Prostate gland (tissue), 2 donors: ENCODE data around the gene ZNF516. TPM values are rescaled to one million over a fixed set of nuclear protein-coding genes. Genes with fewer than 3 reads are reported as not detected.

Experiments
- DNase-seq: peaks from one replicate; pipeline ENCODE4 v3.0.0-alpha.2; 2019; ENCODE audit warnings: low spot score
- H3K27ac ChIP-seq, 2 donors: fragments of 200-600 bp; sonication (generic); 2 replicates each; pipeline ENCODE4 v1.5.1; 2017 to 2019
- H3K27me3 ChIP-seq: fragments of 200-600 bp; sonication (generic); replicated peaks from 2 replicates; pipeline ENCODE4 v1.5.1; 2019; ENCODE audit not compliant: insufficient read depth
- H3K36me3 ChIP-seq, 2 donors: fragments of 200-600 bp; sonication (generic); 1 replicate in 1 of 2; 2 replicates in 1 of 2; pipeline versions ENCODE4 v1.5.1 to v1.8.1; 2017 to 2019
- H3K4me1 ChIP-seq: fragments of 200-600 bp; sonication (generic); replicated peaks from 2 replicates; pipeline ENCODE4 v1.5.1; 2019
- H3K4me3 ChIP-seq, 2 donors: fragments of 200-600 bp; sonication (generic); 2 replicates each; pipeline ENCODE4 v1.5.1; 2017 to 2019
- H3K9me3 ChIP-seq: fragments of 200-600 bp; sonication (generic); 2 replicates; pipeline ENCODE4 v1.5.1; 2017
- CTCF ChIP-seq, 4 experiments: fragments of 200-600 bp in 2 of 4; fragments of 450-650 bp in 2 of 4; sonication (generic) in 2 of 4; IDR thresholded peaks; 1 replicate in 3 of 4; 2 replicates in 1 of 4; pipeline ENCODE4 v1.5.1; 2016 to 2019; ENCODE audit warnings: antibody characterized with exemption in 4 of 4, mild to moderate bottlenecking in 2 of 4, moderate library complexity in 2 of 4
- POLR2A ChIP-seq: fragments of 450-650 bp; IDR thresholded peaks from one replicate; pipeline ENCODE4 v1.6.1; 2016; ENCODE audit warnings: antibody characterized with exemption, mild to moderate bottlenecking
- POLR2AphosphoS5 ChIP-seq: sonication (generic); formaldehyde crosslinking; IDR thresholded peaks from one replicate; pipeline ENCODE4 v1.6.1; 2017; ENCODE audit warnings: antibody characterized with exemption
- WGBS: methylation state at CpG from one replicate; pipeline ENCODE4 v1.1.5; 2018; 5-methylcytosine and 5-hydroxymethylcytosine counted together
- intact Hi-C: fragments of 100-400 bp; cut with DNase I; formaldehyde crosslinking; loops from one replicate; pipeline ENCODE4 v1.14.2; 2022
- total RNA-seq, 2 donors: library from RNA; depleted of rRNA; stranded (reverse); fragments of >200 nt; gene quantifications; one replicate each; pipeline ENCODE4 v1.1.0, GENCODE V29; 2016

ZNF516 gene
- total RNA-seq, 2 donors from 2014 or later: 25.0 to 158 TPM

- DNase-seq: no peak
- H3K27me3 ChIP-seq: no peaks in the 10 kb centered on the region
- H3K27ac ChIP-seq: no peak overlapping the region
- H3K9me3 ChIP-seq: no peaks in the 10 kb centered on the region
- WGBS: 56% methylated on average over 8 of the region's 8 CpGs
- intact Hi-C loops: no loop called here
- H3K4me1 ChIP-seq: peaks cover 8% of the 10 kb centered on the region
- no peaks in the 10 kb centered on the region for H3K36me3 ChIP-seq
- TF ChIP-seq CTCF (IDR thresholded peaks at IDR 0.05): no peak
- TF ChIP-seq POLR2A: no peak
- no peak for TF ChIP-seq POLR2AphosphoS5
- no peak overlapping the region for H3K4me3 ChIP-seq
These were observed 39.9 kb downstream of the ZNF516 start for GRCh38 chr18:76455003-76455676.

- H3K27me3 ChIP-seq: no peaks in the 10 kb centered on the region
- no peak overlapping the region for H3K4me3 ChIP-seq
- DNase-seq: no peak
- no peak overlapping the region for H3K27ac ChIP-seq
- TF ChIP-seq CTCF (IDR thresholded peaks at IDR 0.05) (no peak), POLR2AphosphoS5 (no peak), POLR2A (no peak)
- WGBS: 6% methylated on average over 1 of the region's 1 CpG
- H3K4me1 ChIP-seq: peaks cover 8% of the 10 kb centered on the region
- intact Hi-C loops: no loop called here
- no peaks in the 10 kb centered on the region for H3K9me3 ChIP-seq
- no peaks in the 10 kb centered on the region for H3K36me3 ChIP-seq
These were observed 40.6 kb downstream of the ZNF516 start for GRCh38 chr18:76454418-76454817.

GRCh38 chr18:76453932-76454331 is 41.1 kb downstream of the ZNF516 start:
- Histone ChIP-seq H3K4me1 (peaks cover 4% of the 10 kb centered on the region), H3K36me3 (no peaks in the 10 kb centered on the region), H3K27me3 (no peaks in the 10 kb centered on the region), H3K4me3 (no peak overlapping the region), H3K9me3 (no peaks in the 10 kb centered on the region), H3K27ac (no peak overlapping the region)
- no peak for TF ChIP-seq CTCF (IDR thresholded peaks at IDR 0.05)
- TF ChIP-seq POLR2AphosphoS5: no peak
- intact Hi-C loops: no loop called here
- no peak for DNase-seq
- 90% methylated on average over 5 of the region's 5 CpGs for WGBS

- Histone ChIP-seq H3K27ac (no peak overlapping the region), H3K4me3 (no peak overlapping the region), H3K36me3 (no peaks in the 10 kb centered on the region), H3K4me1 (peaks cover 4% of the 10 kb centered on the region), H3K27me3 (no peaks in the 10 kb centered on the region), H3K9me3 (no peaks in the 10 kb centered on the region)
- TF ChIP-seq CTCF (IDR thresholded peaks at IDR 0.05) (no peak), POLR2A (no peak), POLR2AphosphoS5 (no peak)
- 77% methylated on average over 7 of the region's 7 CpGs for WGBS
- intact Hi-C loops: no loop called here
- no peak for DNase-seq
These were observed 41.9 kb downstream of the ZNF516 start for GRCh38 chr18:76453057-76453561.

- Histone ChIP-seq H3K27me3 (no peaks in the 10 kb centered on the region), H3K4me1 (peaks cover 4% of the 10 kb centered on the region), H3K9me3 (no peaks in the 10 kb centered on the region), H3K36me3 (no peaks in the 10 kb centered on the region), H3K4me3 (no peak overlapping the region), H3K27ac (peak overlapping the region in 1 of 2 donors; percentile 84)
- DNase-seq: no peak
- WGBS: 54% methylated on average over 8 of the region's 8 CpGs
- intact Hi-C loops: no loop called here
- TF ChIP-seq POLR2A: no peak
- TF ChIP-seq CTCF (IDR thresholded peaks at IDR 0.05): no peak
- no peak for TF ChIP-seq POLR2AphosphoS5
These were observed 42.7 kb downstream of the ZNF516 start for GRCh38 chr18:76452357-76452756.
